ENCODE measurements around the gene TFAP2A.

DNA sequence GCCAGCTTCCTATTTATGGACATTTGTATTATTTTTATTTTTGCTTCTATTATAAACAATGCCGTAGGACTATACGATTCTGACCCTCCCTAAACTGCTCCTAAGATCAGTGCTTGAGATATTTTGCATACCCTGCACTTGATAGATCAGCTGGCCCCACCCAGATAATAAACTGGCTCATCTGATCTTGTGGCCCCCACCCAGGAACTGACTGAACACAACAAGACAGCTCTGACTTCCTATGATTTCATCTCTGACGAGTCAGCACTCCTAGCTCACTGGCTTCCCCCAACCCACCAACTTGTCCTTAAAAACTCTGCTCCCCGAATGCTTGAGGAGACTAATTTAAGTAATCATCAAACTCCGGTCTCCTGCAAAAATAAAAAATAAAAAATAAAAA, 34.9 kb upstream of the TFAP2A start:
- TF ChIP-seq ERG (CRISPR knock-in tag; IDR thresholded peaks at IDR 0.05) (no peak), ZNF121 (CRISPR knock-in tag; IDR thresholded peaks at IDR 0.05) (no peak), AFF4 (CRISPR knock-in tag; IDR thresholded peaks at IDR 0.05; ENCODE audit: borderline replicate concordance) (no peak), CTCF (IDR thresholded peaks at IDR 0.05) (no peak), ATF2 (CRISPR knock-in tag; IDR thresholded peaks at IDR 0.05; ENCODE audit: borderline replicate concordance, low read depth) (no peak), TCF7 (CRISPR knock-in tag; IDR thresholded peaks at IDR 0.05; ENCODE audit: low read depth) (no peak), HMGA2 (CRISPR knock-in tag; IDR thresholded peaks at IDR 0.05) (no peak), ATF6 (CRISPR knock-in tag; IDR thresholded peaks at IDR 0.05) (no peak)

Measured in WTC11 (cell line).